ENCODE measurements around the gene JAK3.

JAK3 gene

GRCh38 chr19:17829855-17830566 lies 17.8 kb downstream of the JAK3 start:
- H3K27ac ChIP-seq (ENCODE audit: low read length, poor library complexity, severe bottlenecking), result no peak overlapping the region
- no peak overlapping the region for H3K14ac ChIP-seq (ENCODE audit: low read length in 2 of 2)
- no peak overlapping the region for H2BK15ac ChIP-seq (ENCODE audit: low read depth, poor library complexity, severe bottlenecking)
- no peak overlapping the region for H2BK12ac ChIP-seq (ENCODE audit: low read length in 2 of 2)
- no peak overlapping the region for H3K4me2 ChIP-seq (ENCODE audit: low read length, poor library complexity, severe bottlenecking)
- peak overlapping the region; percentile 29 for H4K8ac ChIP-seq (ENCODE audit: low read length)
- peaks cover 2% of the 10 kb centered on the region for H3K9me3 ChIP-seq (ENCODE audit: control insufficient read depth, low read length)
- H2BK120ac ChIP-seq (ENCODE audit: low read depth, low read length), result no peak overlapping the region
- no peak overlapping the region for H3K23ac ChIP-seq (ENCODE audit: low read length in 2 of 2)
- H2BK5ac ChIP-seq (ENCODE audit: low read depth, low read length, poor library complexity, severe bottlenecking), result no peak overlapping the region
- no peaks in the 10 kb centered on the region for H3K36me3 ChIP-seq (ENCODE audit: control insufficient read depth in 1 of 2, insufficient read depth in 2 of 2, low read depth in 1 of 2, low read length in 2 of 2)
- H2AFZ ChIP-seq (ENCODE audit: low read depth, low read length), result no peak overlapping the region
- H3K27me3 ChIP-seq (ENCODE audit: control insufficient read depth in 1 of 2, insufficient read depth in 1 of 2, low read length in 2 of 2), result peaks cover 12 to 42% of the 10 kb centered on the region in 2 experiments
- peak overlapping the region in 1 of 2 experiments; percentile 31 for H3K4me3 ChIP-seq (ENCODE audit: insufficient read depth in 1 of 2, low read depth in 1 of 2, low read length in 2 of 2)
- no peaks in the 10 kb centered on the region for H3K79me1 ChIP-seq (replicated peaks; ENCODE audit: low read length, poor library complexity, severe bottlenecking)
- no peak overlapping the region for H3K4ac ChIP-seq (ENCODE audit: low read depth in 1 of 2, low read length in 2 of 2)
- H4K91ac ChIP-seq (ENCODE audit: low read length), result no peak overlapping the region
- peak; percentile 55 for DNase-seq
- WGBS, result 7% methylated on average over 29 of the region's 29 CpGs
- H3K9ac ChIP-seq (ENCODE audit: low read length), result no peak overlapping the region
- H3K4me1 ChIP-seq (ENCODE audit: control insufficient read depth, insufficient read depth, low read depth, low read length), result peaks cover 8% of the 10 kb centered on the region
- no peak overlapping the region for H3K18ac ChIP-seq (ENCODE audit: low read depth in 1 of 2, low read length in 2 of 2)
- no peak overlapping the region for H2AK5ac ChIP-seq (ENCODE audit: low read length, severe bottlenecking)

- WGBS, result 92% methylated on average over 13 of the region's 13 CpGs
- no peak overlapping the region for H3K14ac ChIP-seq (ENCODE audit: low read length in 2 of 2)
- no peak overlapping the region for H2BK120ac ChIP-seq (ENCODE audit: low read depth, low read length)
- H2AFZ ChIP-seq (ENCODE audit: low read depth, low read length), result no peak overlapping the region
- H3K9me3 ChIP-seq (ENCODE audit: control insufficient read depth, low read length), result peaks cover 2% of the 10 kb centered on the region
- H2BK15ac ChIP-seq (ENCODE audit: low read depth, poor library complexity, severe bottlenecking), result no peak overlapping the region
- no peaks in the 10 kb centered on the region for H3K36me3 ChIP-seq (ENCODE audit: control insufficient read depth in 1 of 2, insufficient read depth in 2 of 2, low read depth in 1 of 2, low read length in 2 of 2)
- no peak overlapping the region for H3K4ac ChIP-seq (ENCODE audit: low read depth in 1 of 2, low read length in 2 of 2)
- no peak overlapping the region for H4K91ac ChIP-seq (ENCODE audit: low read length)
- H2AK5ac ChIP-seq (ENCODE audit: low read length, severe bottlenecking), result no peak overlapping the region
- no peak overlapping the region for H3K18ac ChIP-seq (ENCODE audit: low read depth in 1 of 2, low read length in 2 of 2)
- H3K4me1 ChIP-seq (ENCODE audit: control insufficient read depth, insufficient read depth, low read depth, low read length), result peaks cover 8% of the 10 kb centered on the region
- H3K4me3 ChIP-seq (ENCODE audit: insufficient read depth in 1 of 2, low read depth in 1 of 2, low read length in 2 of 2), result no peak overlapping the region
- no peak overlapping the region for H3K9ac ChIP-seq (ENCODE audit: low read length)
- H3K27ac ChIP-seq (ENCODE audit: low read length, poor library complexity, severe bottlenecking), result no peak overlapping the region
- H3K27me3 ChIP-seq (ENCODE audit: control insufficient read depth in 1 of 2, insufficient read depth in 1 of 2, low read length in 2 of 2), result peaks cover 12 to 40% of the 10 kb centered on the region in 2 experiments
- no peaks in the 10 kb centered on the region for H3K79me1 ChIP-seq (replicated peaks; ENCODE audit: low read length, poor library complexity, severe bottlenecking)
- no peak overlapping the region for H3K23ac ChIP-seq (ENCODE audit: low read length in 2 of 2)
- H2BK5ac ChIP-seq (ENCODE audit: low read depth, low read length, poor library complexity, severe bottlenecking), result no peak overlapping the region
- no peak overlapping the region for H3K4me2 ChIP-seq (ENCODE audit: low read length, poor library complexity, severe bottlenecking)
- no peak overlapping the region for H2BK12ac ChIP-seq (ENCODE audit: low read length in 2 of 2)
- H4K8ac ChIP-seq (ENCODE audit: low read length), result no peak overlapping the region
- no peak for DNase-seq
Observed at GRCh38 chr19:17826508-17827056, 21.2 kb downstream of the JAK3 start.

- Histone ChIP-seq H3K27ac (ENCODE audit: low read length, poor library complexity, severe bottlenecking) (no peak overlapping the region), H3K23ac (ENCODE audit: low read length in 2 of 2) (no peak overlapping the region), H3K36me3 (ENCODE audit: control insufficient read depth in 1 of 2, insufficient read depth in 2 of 2, low read depth in 1 of 2, low read length in 2 of 2) (no peaks in the 10 kb centered on the region), H2BK5ac (ENCODE audit: low read depth, low read length, poor library complexity, severe bottlenecking) (no peak overlapping the region), H3K14ac (ENCODE audit: low read length in 2 of 2) (no peak overlapping the region), H3K9me3 (ENCODE audit: control insufficient read depth, low read length) (peaks cover 2% of the 10 kb centered on the region), H3K79me1 (replicated peaks; ENCODE audit: low read length, poor library complexity, severe bottlenecking) (no peaks in the 10 kb centered on the region), H3K4me2 (ENCODE audit: low read length, poor library complexity, severe bottlenecking) (no peak overlapping the region), H2BK120ac (ENCODE audit: low read depth, low read length) (no peak overlapping the region), H3K18ac (ENCODE audit: low read depth in 1 of 2, low read length in 2 of 2) (no peak overlapping the region), H4K8ac (ENCODE audit: low read length) (no peak overlapping the region), H4K91ac (ENCODE audit: low read length) (no peak overlapping the region), H2AFZ (ENCODE audit: low read depth, low read length) (no peak overlapping the region), H3K27me3 (ENCODE audit: control insufficient read depth in 1 of 2, insufficient read depth in 1 of 2, low read length in 2 of 2) (peaks cover 0 to 23% of the 10 kb centered on the region in 2 experiments), H3K4me1 (ENCODE audit: control insufficient read depth, insufficient read depth, low read depth, low read length) (no peaks in the 10 kb centered on the region), H2AK5ac (ENCODE audit: low read length, severe bottlenecking) (no peak overlapping the region), H2BK12ac (ENCODE audit: low read length in 2 of 2) (no peak overlapping the region), H3K4me3 (ENCODE audit: insufficient read depth in 1 of 2, low read depth in 1 of 2, low read length in 2 of 2) (no peak overlapping the region), H3K9ac (ENCODE audit: low read length) (no peak overlapping the region), H2BK15ac (ENCODE audit: low read depth, poor library complexity, severe bottlenecking) (no peak overlapping the region), H3K4ac (ENCODE audit: low read depth in 1 of 2, low read length in 2 of 2) (no peak overlapping the region)
- 55% methylated on average over 8 of the region's 8 CpGs for WGBS
- no peak for DNase-seq
Observed at GRCh38 chr19:17824339-17824738, 23.4 kb downstream of the JAK3 start.

GRCh38 chr19:17821190-17821589 lies 26.6 kb downstream of the JAK3 start, which contains the start of gene INSL3:
Gene INSL3 (minus strand): TSS chr19:17821519. CDS start chr19:17821506, 13 bp downstream.
- no peak within 1 kb of the TSS for H2AK5ac ChIP-seq (ENCODE audit: low read length, severe bottlenecking)
- H3K4me3 ChIP-seq (ENCODE audit: insufficient read depth in 1 of 2, low read depth in 1 of 2, low read length in 2 of 2), result peak within 1 kb of the TSS in 1 of 2 experiments; percentile 23
- DNase-seq, result no peak
- no peak within 1 kb of the TSS for H2BK120ac ChIP-seq (ENCODE audit: low read depth, low read length)
- no peak within 1 kb of the TSS for H3K14ac ChIP-seq (ENCODE audit: low read length in 2 of 2)
- no peak within 1 kb of the TSS for H4K91ac ChIP-seq (ENCODE audit: low read length)
- no peaks in the 10 kb centered on the region for H3K4me1 ChIP-seq (ENCODE audit: control insufficient read depth, insufficient read depth, low read depth, low read length)
- H2BK15ac ChIP-seq (ENCODE audit: low read depth, poor library complexity, severe bottlenecking), result no peak within 1 kb of the TSS
- H4K8ac ChIP-seq (ENCODE audit: low read length), result no peak within 1 kb of the TSS
- H3K9me3 ChIP-seq (ENCODE audit: control insufficient read depth, low read length), result peaks cover 5% of the 10 kb centered on the region
- no peak within 1 kb of the TSS for H2AFZ ChIP-seq (ENCODE audit: low read depth, low read length)
- no peak within 1 kb of the TSS for H3K4ac ChIP-seq (ENCODE audit: low read depth in 1 of 2, low read length in 2 of 2)
- H3K79me1 ChIP-seq (replicated peaks; ENCODE audit: low read length, poor library complexity, severe bottlenecking), result no peaks in the 10 kb centered on the region
- 90% methylated on average over 34 of the region's 34 CpGs for WGBS
- H3K23ac ChIP-seq (ENCODE audit: low read length in 2 of 2), result no peak within 1 kb of the TSS
- H3K36me3 ChIP-seq (ENCODE audit: control insufficient read depth in 1 of 2, insufficient read depth in 2 of 2, low read depth in 1 of 2, low read length in 2 of 2), result no peaks in the 10 kb centered on the region
- H3K27ac ChIP-seq (ENCODE audit: low read length, poor library complexity, severe bottlenecking), result no peak within 1 kb of the TSS
- peaks cover 0 to 39% of the 10 kb centered on the region in 2 experiments for H3K27me3 ChIP-seq (ENCODE audit: control insufficient read depth in 1 of 2, insufficient read depth in 1 of 2, low read length in 2 of 2)
- H2BK5ac ChIP-seq (ENCODE audit: low read depth, low read length, poor library complexity, severe bottlenecking), result no peak within 1 kb of the TSS
- H3K9ac ChIP-seq (ENCODE audit: low read length), result no peak within 1 kb of the TSS
- H2BK12ac ChIP-seq (ENCODE audit: low read length in 2 of 2), result no peak within 1 kb of the TSS
- no peak within 1 kb of the TSS for H3K18ac ChIP-seq (ENCODE audit: low read depth in 1 of 2, low read length in 2 of 2)
- H3K4me2 ChIP-seq (ENCODE audit: low read length, poor library complexity, severe bottlenecking), result no peak within 1 kb of the TSS
